GM20000 (cell line): ENCODE measurements around the gene VSTM4.

Source experiments
- DNase-seq: peaks from one replicate; pipeline ENCODE4 v3.0.0; 2012; ENCODE audit warnings: low spot score
- CTCF ChIP-seq: IDR thresholded peaks from 2 replicates; pipeline ENCODE4 v1.5.1; 2012; ENCODE audit warnings: mild to moderate bottlenecking, control low read depth; ENCODE audit errors: extremely low read depth, missing control alignments

VSTM4 gene

DNA sequence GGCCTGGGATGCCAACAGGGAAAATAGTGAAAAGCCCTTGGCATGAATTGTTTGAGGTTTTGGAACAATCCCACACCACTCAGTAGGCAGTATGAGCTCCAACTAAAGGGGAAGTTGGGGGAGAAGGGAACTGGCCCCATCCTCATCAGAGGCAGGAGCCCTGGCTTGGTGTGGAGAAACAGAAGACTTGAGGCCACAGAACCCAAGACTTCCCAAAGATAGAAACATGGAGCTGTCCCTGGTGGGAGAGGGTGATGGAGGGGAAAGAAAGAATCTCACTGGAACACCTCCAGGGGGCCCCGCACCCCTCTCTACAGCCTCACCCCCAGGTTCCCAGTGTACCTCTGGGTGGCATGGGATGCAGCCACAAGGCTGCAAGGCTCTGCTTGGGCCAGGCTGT is 85.7 kb downstream of the VSTM4 start:
- TF ChIP-seq CTCF = no peak
- no peak for DNase-seq

GRCh38 chr10:49028639-49029038 is 86.7 kb downstream of the VSTM4 start:
- DNase-seq = no peak

DNA sequence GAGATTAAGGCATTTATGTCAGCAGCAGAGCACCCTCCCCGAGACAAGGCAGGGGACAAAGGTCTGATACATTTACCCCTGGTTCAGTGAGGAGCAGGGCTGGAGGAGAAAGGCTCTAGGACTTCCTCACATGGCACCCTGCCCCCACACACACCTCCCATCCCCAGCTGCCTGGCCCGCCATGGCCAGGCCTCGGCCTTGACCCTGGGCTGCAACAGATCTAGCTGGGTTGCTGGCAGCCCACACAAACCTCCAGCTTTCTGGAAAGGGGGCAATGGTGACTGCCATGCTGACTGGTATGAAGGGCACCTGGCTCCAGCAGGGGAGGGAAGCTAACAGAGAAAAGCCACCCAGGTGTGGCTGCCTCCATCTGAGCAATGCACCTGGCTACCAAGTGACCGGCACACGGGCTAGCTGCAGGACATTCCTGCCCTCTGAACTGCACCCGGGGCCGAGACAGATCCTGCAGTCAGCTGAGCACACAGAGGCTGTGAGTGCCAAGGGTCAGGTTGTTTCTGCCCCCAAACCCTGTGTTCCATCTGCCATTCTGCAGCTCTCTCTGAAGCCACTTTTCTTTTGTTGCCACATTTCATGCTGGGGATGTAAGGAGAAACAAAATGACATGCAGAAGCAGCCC is 89.9 kb downstream of the VSTM4 start:
- DNase-seq = no peak
- TF ChIP-seq CTCF = no peak

More at GRCh38 chr10:49028639-49029038, 86.7 kb downstream of the VSTM4 start:
- no peak for TF ChIP-seq CTCF

DNA sequence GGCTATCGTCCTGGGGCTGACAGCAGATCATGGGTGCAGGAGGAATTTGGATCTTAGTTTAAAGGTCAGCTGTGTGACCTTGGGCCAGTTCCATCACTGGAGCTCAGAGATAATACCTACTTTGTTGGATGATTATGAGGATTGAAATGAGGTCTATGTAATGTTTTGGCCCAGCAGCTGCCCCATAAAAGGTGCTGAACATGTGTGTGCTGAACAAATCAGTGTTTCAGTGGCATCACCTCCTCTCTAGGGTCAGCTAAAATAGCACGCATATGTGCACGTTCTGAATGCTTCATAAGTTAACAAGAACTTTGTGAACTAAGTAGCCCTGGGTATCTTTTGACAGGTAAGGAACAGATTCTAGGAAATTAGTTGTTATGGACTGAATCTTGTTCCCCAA is 90.8 kb downstream of the VSTM4 start:
- DNase-seq = no peak
- TF ChIP-seq CTCF = no peak

GRCh38 chr10:49023752-49024151 is 91.6 kb downstream of the VSTM4 start:
- DNase-seq = no peak
- no peak for TF ChIP-seq CTCF

- no peak for DNase-seq
These were observed 92.3 kb downstream of the VSTM4 start for GRCh38 chr10:49023071-49023470.

GRCh38 chr10:49021685-49022084 is 93.6 kb downstream of the VSTM4 start:
- TF ChIP-seq CTCF = no peak

More at GRCh38 chr10:49023071-49023470, 92.3 kb downstream of the VSTM4 start:
- no peak for TF ChIP-seq CTCF

More at GRCh38 chr10:49021685-49022084, 93.6 kb downstream of the VSTM4 start:
- no peak for DNase-seq
